ENCODE data around the gene GNL1.

- no peak for TF ChIP-seq CTCF (IDR thresholded peaks at IDR 0.05)
- no peak for TF ChIP-seq EZH2 (IDR thresholded peaks at IDR 0.05; ENCODE audit: borderline replicate concordance, insufficient read depth, low read depth, low read length, poor library complexity, severe bottlenecking)
Observed at GRCh38 chr6:30603961-30604360, 47.7 kb upstream of the GNL1 start.

Data from B cell (primary cell).